WTC11 (cell line): ENCODE results near the gene NKIRAS2.

Experiments used
- ATF2 ChIP-seq: sonication (generic); formaldehyde crosslinking; IDR thresholded peaks from 2 replicates; pipeline ENCODE4 v1.8.1; 2022; ENCODE audit warnings: low read depth, missing genetic modification reagents, borderline replicate concordance
- CREB1 ChIP-seq: sonication (generic); formaldehyde crosslinking; IDR thresholded peaks from 2 replicates; pipeline ENCODE4 v1.8.0; 2023; ENCODE audit warnings: mild to moderate bottlenecking, missing genetic modification reagents
- CTCF ChIP-seq: fragments of 200-600 bp; IDR thresholded peaks from 2 replicates; pipeline ENCODE4 v1.8.0; 2022; ENCODE audit warnings: antibody characterized with exemption
- GABPB1 ChIP-seq: sonication (generic); formaldehyde crosslinking; IDR thresholded peaks from 2 replicates; pipeline ENCODE4 v1.8.1; 2023; ENCODE audit warnings: mild to moderate bottlenecking, missing genetic modification reagents
- IRF2 ChIP-seq: sonication (generic); formaldehyde crosslinking; IDR thresholded peaks from 2 replicates; pipeline ENCODE4 v1.8.0; 2022; ENCODE audit warnings: low read depth, missing genetic modification reagents, borderline replicate concordance
- MAX ChIP-seq: sonication (generic); formaldehyde crosslinking; IDR thresholded peaks from 2 replicates; pipeline ENCODE4 v1.8.0; 2022; ENCODE audit warnings: mild to moderate bottlenecking, missing genetic modification reagents
- ZNF512 ChIP-seq: sonication (generic); formaldehyde crosslinking; IDR thresholded peaks from 2 replicates; pipeline ENCODE4 v1.8.1; 2022; ENCODE audit warnings: missing genetic modification reagents, borderline replicate concordance

GRCh38 chr17:42059815-42060214 is 39.9 kb downstream of the NKIRAS2 start:
- TF ChIP-seq IRF2 (CRISPR knock-in tag) (no peak), CTCF (no peak), GABPB1 (CRISPR knock-in tag) (no peak), MAX (no peak), ZNF512 (CRISPR knock-in tag) (no peak), ATF2 (CRISPR knock-in tag) (no peak), CREB1 (CRISPR knock-in tag) (no peak)
